GM12878 (cell line): ENCODE data around the gene ATP1A1. TPM values are rescaled to one million over a fixed set of nuclear protein-coding genes. Genes with fewer than 3 reads are reported as not detected.

Source experiments
- ATAC-seq: fragments of 200-7000 bp; cut with Tn5 transposase; 3 replicates; pipeline ENCODE4 v1.9.1; 2020; ENCODE audit warnings: mild to moderate bottlenecking, moderate library complexity
- BruUV-seq: library from RNA; stranded (reverse); fragments of 400-500 nt; replicated peaks from 2 replicates; lab custom pipeline; 2021; lab: Mats Ljungman, UMichigan
- CTCF ChIA-PET: fragments of 300-600 bp; sonication (Branson Sonifier 250); formaldehyde crosslinking; extraction: SDS; loops from one replicate; lab custom pipeline; 2021; ENCODE audit warnings: inconsistent platforms; lab: Yijun Ruan, JAX
- POLR2A ChIA-PET: fragments of 350-600 bp; formaldehyde crosslinking; extraction: SDS; loops from one replicate; lab custom pipeline; 2021; ENCODE audit warnings: inconsistent platforms; lab: Charles Lee
- RAD21 ChIA-PET: fragments of 300-600 bp; sonication (Branson Sonifier 250); formaldehyde crosslinking; loops from one replicate; lab custom pipeline; 2023; ENCODE audit warnings: antibody characterized with exemption; ENCODE audit not compliant: unreplicated experiment; lab: Charles Lee
- SMC1A ChIA-PET: fragments of 300-600 bp; sonication (Branson Sonifier 250); formaldehyde crosslinking; loops from one replicate; lab custom pipeline; 2023; ENCODE audit not compliant: unreplicated experiment, uncharacterized antibody; lab: Charles Lee
- DNase-seq: peaks from one replicate; pipeline ENCODE4 v3.0.0-alpha.2; 2011; ENCODE audit warnings: low read depth, low spot score
- FAIRE-seq: peaks from 3 replicates; lab custom pipeline; 2011; peaks lifted over from hg19 to GRCh38; lab: Jason Lieb, UNC
- H2AFZ ChIP-seq: 2 replicates; pipeline ENCODE4 v1.6.0; 2011; ENCODE audit warnings: low read depth, low read length, control low read depth; ENCODE audit not compliant: control insufficient read depth
- H3K27ac ChIP-seq: 2 replicates; pipeline ENCODE4 v1.5.1; 2011; ENCODE audit warnings: control low read depth; ENCODE audit not compliant: control insufficient read depth, insufficient read depth
- H3K27me3 ChIP-seq, 2 experiments: replicated peaks in 1 of 2; 2 replicates each; pipeline versions ENCODE4 v1.6.0 to v1.6.1; 2011; ENCODE audit warnings: low read length in 1 of 2; ENCODE audit not compliant: control insufficient read depth in 2 of 2, insufficient read depth in 2 of 2
- H3K36me3 ChIP-seq, 2 experiments: 2 replicates each; pipeline ENCODE4 v1.5.1; 2011; ENCODE audit warnings: low read length in 1 of 2; ENCODE audit not compliant: control insufficient read depth in 2 of 2, insufficient read depth in 2 of 2
- H3K4me1 ChIP-seq: 2 replicates; pipeline ENCODE4 v1.6.1; 2011; ENCODE audit warnings: mild to moderate bottlenecking, low read length, moderate library complexity, mixed read lengths; ENCODE audit not compliant: control insufficient read depth, insufficient read depth
- H3K4me2 ChIP-seq: 2 replicates; pipeline ENCODE4 v1.6.0; 2011; ENCODE audit warnings: control low read depth; ENCODE audit not compliant: control insufficient read depth, insufficient read depth
- H3K4me3 ChIP-seq: fragments of 200-600 bp; sonication (generic); 2 replicates; pipeline ENCODE4 v1.5.1; 2016
- H3K79me2 ChIP-seq: 2 replicates; pipeline ENCODE4 v1.6.0; 2011; ENCODE audit warnings: low read length; ENCODE audit not compliant: control insufficient read depth, insufficient read depth
- H3K9ac ChIP-seq: 2 replicates; pipeline ENCODE4 v1.8.0; 2011; ENCODE audit warnings: low read length, control low read depth, mixed read lengths; ENCODE audit not compliant: control insufficient read depth, insufficient read depth
- H3K9me3 ChIP-seq: replicated peaks from 3 replicates; pipeline ENCODE4 v1.5.1; 2011; ENCODE audit warnings: mild to moderate bottlenecking, low read length; ENCODE audit not compliant: control insufficient read depth, insufficient read depth
- H4K20me1 ChIP-seq: 2 replicates; pipeline ENCODE4 v1.6.0; 2011; ENCODE audit not compliant: control insufficient read depth, insufficient read depth
- BHLHE40 ChIP-seq, 2 experiments: fragments of 450-650 bp in 1 of 2; IDR thresholded peaks; 2 replicates each; pipeline ENCODE4 v1.6.1; 2011 to 2017; ENCODE audit warnings: low read depth in 2 of 2, borderline replicate concordance in 1 of 2, improper control_type of control experiment in 1 of 2, low read length in 1 of 2, mild to moderate bottlenecking in 1 of 2
- CBX5 ChIP-seq: sonication (generic); IDR thresholded peaks from 2 replicates; pipeline ENCODE4 v1.6.1; 2016; ENCODE audit warnings: low read depth, moderate library complexity, mild to moderate bottlenecking, inconsistent platforms
- CREB1 ChIP-seq: IDR thresholded peaks from 2 replicates; pipeline ENCODE4 v1.6.1; 2012; ENCODE audit warnings: low read depth, mild to moderate bottlenecking, inconsistent platforms
- EGR1 ChIP-seq, 2 experiments: IDR thresholded peaks; 1 replicate in 1 of 2; 2 replicates in 1 of 2; pipeline ENCODE4 v1.6.1; 2011 to 2012; ENCODE audit warnings: low read depth in 2 of 2, low read length in 2 of 2, borderline replicate concordance in 1 of 2, mild to moderate bottlenecking in 1 of 2, moderate library complexity in 1 of 2
- IRF3 ChIP-seq: fragments of 450-650 bp; IDR thresholded peaks from 2 replicates; pipeline ENCODE4 v1.6.1; 2014; ENCODE audit warnings: mild to moderate bottlenecking
- KAT2A ChIP-seq: conservative IDR thresholded peaks from 2 replicates; pipeline ENCODE4 v1.6.1; 2011; ENCODE audit warnings: low read depth, low read length; ENCODE audit not compliant: control insufficient read depth
- LARP7 ChIP-seq: fragments of 450-650 bp; IDR thresholded peaks from 2 replicates; pipeline ENCODE4 v1.6.1; 2017; ENCODE audit warnings: mild to moderate bottlenecking
- MXI1 ChIP-seq: fragments of 150-350 bp; IDR thresholded peaks from 2 replicates; pipeline ENCODE4 v1.6.1; 2011; ENCODE audit warnings: low read depth, mild to moderate bottlenecking, inconsistent platforms, low read length, improper control_type of control experiment
- PAX5 ChIP-seq: IDR thresholded peaks from 2 replicates; pipeline ENCODE4 v1.6.1; 2011; ENCODE audit warnings: low read depth, low read length, borderline replicate concordance
- POLR2A ChIP-seq: IDR thresholded peaks from 2 replicates; pipeline ENCODE4 v1.6.1; 2011; ENCODE audit warnings: low read depth, mild to moderate bottlenecking, low read length
- SKIL ChIP-seq: fragments of 450-650 bp; IDR thresholded peaks from 2 replicates; pipeline ENCODE4 v1.6.1; 2017; ENCODE audit warnings: mild to moderate bottlenecking, low read depth, inconsistent platforms; ENCODE audit not compliant: poor library complexity, severe bottlenecking
- SREBF1 ChIP-seq: IDR thresholded peaks from 2 replicates; pipeline ENCODE4 v1.6.1; 2012; ENCODE audit warnings: mild to moderate bottlenecking, low read length
- STAT3 ChIP-seq: IDR thresholded peaks from 2 replicates; pipeline ENCODE4 v1.6.1; 2011; ENCODE audit warnings: low read depth, low read length, improper control_type of control experiment
- USF2 ChIP-seq: IDR thresholded peaks from 2 replicates; pipeline ENCODE4 v1.6.1; 2011; ENCODE audit warnings: low read depth, low read length, improper control_type of control experiment, borderline replicate concordance
- WGBS: methylation state at CpG from one replicate; pipeline ENCODE4 v1.1.6; 2016; ENCODE audit warnings: low lambda C conversion rate; ENCODE audit not compliant: insufficient replicate concordance, insufficient coverage; ENCODE audit errors: missing lambda C conversion rate; 5-methylcytosine and 5-hydroxymethylcytosine counted together
- in situ Hi-C: fragments of 300-500 bp; cut with MboI; formaldehyde crosslinking; loops from 9 replicates; pipeline ENCODE4 v1.14.3; 2018; ENCODE audit warnings: mixed read lengths
- intact Hi-C: fragments of 100-400 bp; cut with micrococcal nuclease; formaldehyde crosslinking; loops from one replicate; pipeline ENCODE4 v1.14.2; 2022; ENCODE audit not compliant: unreplicated experiment
- polyA plus RNA-seq, 11 experiments: library from polyadenylated mRNA; depleted of rRNA in 4 of 11; unstranded in 6 of 11; stranded (reverse) in 5 of 11; fragments of >200 nt; fragmentation: Nextera tagmentation in 4 of 11; fragmentation: Illumina TruSeq in 1 of 11; extraction: Ambion mirVana in 4 of 11; extraction: Trizol in 1 of 11; gene quantifications; 1 replicate in 1 of 11; 2 replicates in 10 of 11; pipeline versions ENCODE4 v1.2.1 to v1.2.3, GENCODE V29; 2011 to 2016; ENCODE audit warnings: inconsistent platforms in 2 of 11, missing spikeins in 2 of 11, low read depth in 1 of 11
- total RNA-seq, 4 experiments: library from RNA; depleted of rRNA in 3 of 4; stranded (reverse); fragments of >200 nt in 3 of 4; fragmentation: Illumina TruSeq in 1 of 4; extraction: Trizol in 1 of 4; gene quantifications; 2 replicates each; pipeline versions ENCODE4 v1.2.1 to v1.2.3, GENCODE V29; 2013 to 2021

ATP1A1 gene
- total and polyA plus RNA-seq, 10 of the 15 experiments (the other 5 are each of a cell fraction or from before 2014, with no cell fraction given): 113 to 566 (median 313) TPM

- no peak for DNase-seq
- 20% methylated on average over 2 of the region's 2 CpGs for WGBS
- peak; percentile 27 for FAIRE-seq
- TF ChIP-seq BHLHE40 (IDR thresholded peaks at IDR 0.05; ENCODE audit: borderline replicate concordance in 1 of 2, low read depth in 2 of 2, low read length in 1 of 2): no peak
- TF ChIP-seq SREBF1: no peak
- TF ChIP-seq KAT2A: no peak
- TF ChIP-seq LARP7: no peak
- TF ChIP-seq POLR2A: no peak
- no peak for TF ChIP-seq SKIL
- TF ChIP-seq PAX5: no peak
- TF ChIP-seq CBX5: no peak
- TF ChIP-seq EGR1 (IDR thresholded peaks at IDR 0.05; ENCODE audit: borderline replicate concordance in 1 of 2, low read depth in 2 of 2, low read length in 2 of 2): no peak
- no peak for TF ChIP-seq USF2
- TF ChIP-seq IRF3: no peak
- no peak for TF ChIP-seq MXI1
- no peak for TF ChIP-seq STAT3
- TF ChIP-seq CREB1: no peak
- Histone ChIP-seq H4K20me1 (no peaks in the 10 kb centered on the region), H3K9me3 (no peaks in the 10 kb centered on the region), H3K4me1 (no peaks in the 10 kb centered on the region), H3K79me2 (no peaks in the 10 kb centered on the region), H2AFZ (no peak overlapping the region), H3K36me3 (no peaks in the 10 kb centered on the region), H3K4me2 (no peak overlapping the region), H3K27ac (no peak overlapping the region), H3K27me3 (no peaks in the 10 kb centered on the region), H3K9ac (no peak overlapping the region), H3K4me3 (no peak overlapping the region)
- POLR2A ChIA-PET: no interaction called here
- BruUV-seq: no TSS peak
- SMC1A ChIA-PET: interaction anchor here (0.6 to 1.8 kb wide), 2 partner anchors 10 to 129 kb away, joined by 4 to 7 read pairs; no protein-coding TSS in a partner anchor
- no peak for ATAC-seq
- RAD21 ChIA-PET: interaction anchor here (3.9 kb wide), 1 partner anchor 128 kb away, joined by 40 read pairs; no protein-coding TSS in a partner anchor
- intact Hi-C loops: no loop called here
- CTCF ChIA-PET: interaction anchor here (2.6 kb wide), 1 partner anchor 129 kb away, joined by 9 read pairs; no protein-coding TSS in a partner anchor
- in situ Hi-C loops: no loop called here
Observed at GRCh38 chr1:116356673-116357072, 16.4 kb upstream of the ATP1A1 start.
